Right hindlimb (tissue), 1 donor: ENCODE data around the gene NPAS2.
A peak's percentile ranks its signal among the peaks of the same experiment; 100 is the strongest.

ENCODE experiments used
- DNase-seq: peaks from one replicate; pipeline ENCODE4 v3.0.0-alpha.2; 2018

The NPAS2 gene

GRCh38 chr2:100948942-100949811 lies 129.2 kb downstream of the NPAS2 start:
- no peak for DNase-seq

GRCh38 chr2:100952512-100952911 lies 132.6 kb downstream of the NPAS2 start:
- DNase-seq: no peak

- DNase-seq: no peak
Observed at GRCh38 chr2:100953406-100954043, 133.6 kb downstream of the NPAS2 start.

- no peak for DNase-seq
Observed at GRCh38 chr2:100954044-100954420, 134.1 kb downstream of the NPAS2 start.

- no peak for DNase-seq
Observed at GRCh38 chr2:100955226-100955625, 135.3 kb downstream of the NPAS2 start.

- no peak for DNase-seq
Observed at GRCh38 chr2:100956081-100956480, 136.1 kb downstream of the NPAS2 start.

- DNase-seq: peak; percentile 83
Observed at GRCh38 chr2:100957996-100958653, 138.2 kb downstream of the NPAS2 start.

GRCh38 chr2:100959225-100959880 lies 139.4 kb downstream of the NPAS2 start:
- DNase-seq: no peak

- no peak for DNase-seq
Observed at GRCh38 chr2:100960688-100961087, 140.7 kb downstream of the NPAS2 start.

- no peak for DNase-seq
Observed at GRCh38 chr2:100962366-100963025, 142.6 kb downstream of the NPAS2 start.

- DNase-seq: no peak
Observed at GRCh38 chr2:100963026-100963375, 143.1 kb downstream of the NPAS2 start.

- DNase-seq: no peak
Observed at GRCh38 chr2:100964222-100964621, 144.3 kb downstream of the NPAS2 start.

- DNase-seq: peak; percentile 81
Observed at GRCh38 chr2:100964681-100965169, 144.8 kb downstream of the NPAS2 start.

- no peak for DNase-seq
Observed at GRCh38 chr2:100965596-100965995, 145.7 kb downstream of the NPAS2 start.

GRCh38 chr2:100967716-100968115 lies 147.8 kb downstream of the NPAS2 start:
- no peak for DNase-seq

- DNase-seq: no peak
Observed at GRCh38 chr2:100968146-100969145, 148.5 kb downstream of the NPAS2 start.

- no peak for DNase-seq
Observed at GRCh38 chr2:100969998-100970397, 150.1 kb downstream of the NPAS2 start.

- DNase-seq: no peak
Observed at GRCh38 chr2:100971221-100971620, 151.3 kb downstream of the NPAS2 start.

GRCh38 chr2:100972452-100972851 lies 152.5 kb downstream of the NPAS2 start:
- no peak for DNase-seq

- DNase-seq: no peak
Observed at GRCh38 chr2:100974712-100975520, 155.0 kb downstream of the NPAS2 start.

- no peak for DNase-seq
Observed at GRCh38 chr2:100975521-100975785, 155.5 kb downstream of the NPAS2 start.
